ENCODE measurements around the gene SLC25A51.

DNA sequence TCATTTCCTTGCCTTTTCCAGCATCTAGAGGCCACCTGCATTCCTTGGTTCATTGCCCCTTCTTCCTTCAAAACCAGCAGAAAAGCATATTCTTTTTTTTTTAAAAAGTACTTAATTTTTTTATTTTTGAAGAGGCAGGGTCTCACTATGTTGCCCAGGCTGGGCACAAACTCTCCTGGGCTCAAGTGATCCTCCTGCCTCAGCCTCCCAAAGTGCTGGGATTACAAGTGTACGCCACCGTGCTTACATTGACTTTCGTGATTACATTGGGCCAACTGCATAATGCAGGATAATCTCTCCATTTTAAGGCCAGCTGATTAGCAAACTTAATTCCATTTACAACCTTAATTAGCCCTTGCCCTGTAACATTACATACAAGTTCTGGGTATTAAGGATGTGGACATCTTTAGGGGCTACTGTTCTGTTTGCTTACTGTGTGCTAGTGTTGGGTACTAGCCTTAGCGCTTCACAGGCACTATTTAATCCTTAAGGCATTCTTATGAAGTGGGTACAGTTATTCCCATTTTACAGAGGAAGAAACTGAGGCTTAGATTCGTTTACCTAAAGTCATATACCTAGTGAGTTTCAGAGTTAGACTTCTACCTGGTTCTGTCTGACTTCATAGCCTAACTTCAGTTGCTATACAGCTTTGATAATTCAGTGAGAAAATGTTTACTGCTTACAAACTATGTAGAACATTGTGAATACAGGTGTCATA is 33.7 kb downstream of the SLC25A51 start:
- TF ChIP-seq, protein P1, sequence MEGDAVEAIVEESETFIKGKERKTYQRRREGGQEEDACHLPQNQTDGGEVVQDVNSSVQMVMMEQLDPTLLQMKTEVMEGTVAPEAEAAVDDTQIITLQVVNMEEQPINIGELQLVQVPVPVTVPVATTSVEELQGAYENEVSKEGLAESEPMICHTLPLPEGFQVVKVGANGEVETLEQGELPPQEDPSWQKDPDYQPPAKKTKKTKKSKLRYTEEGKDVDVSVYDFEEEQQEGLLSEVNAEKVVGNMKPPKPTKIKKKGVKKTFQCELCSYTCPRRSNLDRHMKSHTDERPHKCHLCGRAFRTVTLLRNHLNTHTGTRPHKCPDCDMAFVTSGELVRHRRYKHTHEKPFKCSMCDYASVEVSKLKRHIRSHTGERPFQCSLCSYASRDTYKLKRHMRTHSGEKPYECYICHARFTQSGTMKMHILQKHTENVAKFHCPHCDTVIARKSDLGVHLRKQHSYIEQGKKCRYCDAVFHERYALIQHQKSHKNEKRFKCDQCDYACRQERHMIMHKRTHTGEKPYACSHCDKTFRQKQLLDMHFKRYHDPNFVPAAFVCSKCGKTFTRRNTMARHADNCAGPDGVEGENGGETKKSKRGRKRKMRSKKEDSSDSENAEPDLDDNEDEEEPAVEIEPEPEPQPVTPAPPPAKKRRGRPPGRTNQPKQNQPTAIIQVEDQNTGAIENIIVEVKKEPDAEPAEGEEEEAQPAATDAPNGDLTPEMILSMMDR (conservative IDR thresholded peaks at IDR 0.05; ENCODE audit: low read depth, low read length) = no peak
- no peak for TF ChIP-seq EZH2 (IDR thresholded peaks at IDR 0.05; ENCODE audit: borderline replicate concordance, low read depth, low read length, poor library complexity, severe bottlenecking)

Measured in A673 (cell line).